GM10248 (cell line): Measurements from ENCODE around the gene ACP4.
A peak's percentile ranks its signal among the peaks of the same experiment; 100 is the strongest.

Experiments
- CTCF ChIA-PET: fragments of 300-600 bp; sonication (Branson Sonifier 250); formaldehyde crosslinking; extraction: SDS; loops from one replicate; lab custom pipeline; 2021; ENCODE audit warnings: antibody characterized with exemption; lab: Yijun Ruan, JAX
- POLR2A ChIA-PET: fragments of 350-650 bp; sonication (Branson Sonifier 250); formaldehyde crosslinking; extraction: SDS; loops from one replicate; lab custom pipeline; 2020; ENCODE audit warnings: antibody characterized with exemption; lab: Yijun Ruan, JAX
- DNase-seq: peaks from one replicate; pipeline ENCODE4 v3.0.0; 2012; ENCODE audit errors: extremely low spot score
- CTCF ChIP-seq: IDR thresholded peaks from 2 replicates; pipeline ENCODE4 v1.5.1; 2012; ENCODE audit warnings: mild to moderate bottlenecking, low read depth; ENCODE audit errors: extremely low read depth, missing control alignments, control extremely low read depth

ACP4 gene

GRCh38 chr19:50833117-50833801, 43.0 kb downstream of the ACP4 start, which contains the start of gene KLK15:
Gene KLK15, minus strand, starts transcription at chr19:50833574. Its CDS starts 2,082 bp downstream, at chr19:50831492.
- ChIA-PET CTCF (no interaction called here), POLR2A (no interaction called here)
- no peak for DNase-seq
- no peak for TF ChIP-seq CTCF

- CTCF ChIA-PET = no interaction called here
Observed at GRCh38 chr19:50833802-50834167, 43.6 kb downstream of the ACP4 start.

GRCh38 chr19:50835103-50835784, 45.0 kb downstream of the ACP4 start:
- no peak for TF ChIP-seq CTCF
- ChIA-PET CTCF (no interaction called here), POLR2A (no interaction called here)
- DNase-seq = no peak

More at GRCh38 chr19:50833802-50834167, 43.6 kb downstream of the ACP4 start:
- no peak for DNase-seq
- POLR2A ChIA-PET = no interaction called here
- TF ChIP-seq CTCF = no peak

- peak; percentile 93 for DNase-seq
- POLR2A ChIA-PET = no interaction called here
- TF ChIP-seq CTCF = peak; percentile 2
- CTCF ChIA-PET = no interaction called here
Observed at GRCh38 chr19:50835785-50836542, 45.7 kb downstream of the ACP4 start.

GRCh38 chr19:50836543-50837195, 46.5 kb downstream of the ACP4 start:
- CTCF ChIA-PET = no interaction called here
- TF ChIP-seq CTCF = no peak
- POLR2A ChIA-PET = no interaction called here
- DNase-seq = peak; percentile 20

- POLR2A ChIA-PET = no interaction called here
- CTCF ChIA-PET = no interaction called here
- DNase-seq = no peak
- no peak for TF ChIP-seq CTCF
Observed at GRCh38 chr19:50837300-50837699, 47.1 kb downstream of the ACP4 start.
